GM12878 (cell line): ENCODE measurements around the gene AP1M1. TPM values are rescaled to one million over a fixed set of nuclear protein-coding genes. Genes with fewer than 3 reads are reported as not detected.

Experiments used
- ATAC-seq: fragments of 200-7000 bp; cut with Tn5 transposase; 3 replicates; pipeline ENCODE4 v1.9.1; 2020; ENCODE audit warnings: mild to moderate bottlenecking, moderate library complexity
- BruUV-seq: library from RNA; stranded (reverse); fragments of 400-500 nt; replicated peaks from 2 replicates; lab custom pipeline; 2021; lab: Mats Ljungman, UMichigan
- CTCF ChIA-PET: fragments of 300-600 bp; sonication (Branson Sonifier 250); formaldehyde crosslinking; extraction: SDS; loops from one replicate; lab custom pipeline; 2021; ENCODE audit warnings: inconsistent platforms; lab: Yijun Ruan, JAX
- POLR2A ChIA-PET: fragments of 350-600 bp; formaldehyde crosslinking; extraction: SDS; loops from one replicate; lab custom pipeline; 2021; ENCODE audit warnings: inconsistent platforms; lab: Charles Lee
- RAD21 ChIA-PET: fragments of 300-600 bp; sonication (Branson Sonifier 250); formaldehyde crosslinking; loops from one replicate; lab custom pipeline; 2023; ENCODE audit warnings: antibody characterized with exemption; ENCODE audit not compliant: unreplicated experiment; lab: Charles Lee
- SMC1A ChIA-PET: fragments of 300-600 bp; sonication (Branson Sonifier 250); formaldehyde crosslinking; loops from one replicate; lab custom pipeline; 2023; ENCODE audit not compliant: unreplicated experiment, uncharacterized antibody; lab: Charles Lee
- DNase-seq: peaks from one replicate; pipeline ENCODE4 v3.0.0-alpha.2; 2011; ENCODE audit warnings: low read depth, low spot score
- FAIRE-seq: peaks from 3 replicates; lab custom pipeline; 2011; peaks lifted over from hg19 to GRCh38; lab: Jason Lieb, UNC
- H2AFZ ChIP-seq: 2 replicates; pipeline ENCODE4 v1.6.0; 2011; ENCODE audit warnings: low read depth, low read length, control low read depth; ENCODE audit not compliant: control insufficient read depth
- H3K27ac ChIP-seq: 2 replicates; pipeline ENCODE4 v1.5.1; 2011; ENCODE audit warnings: control low read depth; ENCODE audit not compliant: control insufficient read depth, insufficient read depth
- H3K27me3 ChIP-seq, 2 experiments: replicated peaks in 1 of 2; 2 replicates each; pipeline versions ENCODE4 v1.6.0 to v1.6.1; 2011; ENCODE audit warnings: low read length in 1 of 2; ENCODE audit not compliant: control insufficient read depth in 2 of 2, insufficient read depth in 2 of 2
- H3K36me3 ChIP-seq, 2 experiments: 2 replicates each; pipeline ENCODE4 v1.5.1; 2011; ENCODE audit warnings: low read length in 1 of 2; ENCODE audit not compliant: control insufficient read depth in 2 of 2, insufficient read depth in 2 of 2
- H3K4me1 ChIP-seq: 2 replicates; pipeline ENCODE4 v1.6.1; 2011; ENCODE audit warnings: mild to moderate bottlenecking, low read length, moderate library complexity, mixed read lengths; ENCODE audit not compliant: control insufficient read depth, insufficient read depth
- H3K4me2 ChIP-seq: 2 replicates; pipeline ENCODE4 v1.6.0; 2011; ENCODE audit warnings: control low read depth; ENCODE audit not compliant: control insufficient read depth, insufficient read depth
- H3K4me3 ChIP-seq: fragments of 200-600 bp; sonication (generic); 2 replicates; pipeline ENCODE4 v1.5.1; 2016
- H3K79me2 ChIP-seq: 2 replicates; pipeline ENCODE4 v1.6.0; 2011; ENCODE audit warnings: low read length; ENCODE audit not compliant: control insufficient read depth, insufficient read depth
- H3K9ac ChIP-seq: 2 replicates; pipeline ENCODE4 v1.8.0; 2011; ENCODE audit warnings: low read length, control low read depth, mixed read lengths; ENCODE audit not compliant: control insufficient read depth, insufficient read depth
- H3K9me3 ChIP-seq: replicated peaks from 3 replicates; pipeline ENCODE4 v1.5.1; 2011; ENCODE audit warnings: mild to moderate bottlenecking, low read length; ENCODE audit not compliant: control insufficient read depth, insufficient read depth
- H4K20me1 ChIP-seq: 2 replicates; pipeline ENCODE4 v1.6.0; 2011; ENCODE audit not compliant: control insufficient read depth, insufficient read depth
- ASH2L ChIP-seq: fragments of 300-600, 200-600 bp; sonication (generic); IDR thresholded peaks from 2 replicates; pipeline ENCODE4 v1.6.1; 2017; ENCODE audit warnings: low read depth, mild to moderate bottlenecking, borderline replicate concordance
- IKZF1 ChIP-seq: fragments of 450-650 bp; conservative IDR thresholded peaks from 2 replicates; pipeline ENCODE4 v1.6.1; 2017; ENCODE audit warnings: antibody characterized with exemption, mild to moderate bottlenecking
- IRF4 ChIP-seq: IDR thresholded peaks from 2 replicates; pipeline ENCODE4 v1.6.1; 2011; ENCODE audit warnings: low read depth, low read length
- JUNB ChIP-seq: IDR thresholded peaks from 2 replicates; pipeline ENCODE4 v1.6.1; 2016; ENCODE audit warnings: antibody characterized with exemption, mild to moderate bottlenecking
- NBN ChIP-seq: fragments of 450-650 bp; IDR thresholded peaks from 2 replicates; pipeline ENCODE4 v1.6.1; 2016
- POLR2AphosphoS2 ChIP-seq: IDR thresholded peaks from 2 replicates; pipeline ENCODE4 v1.6.1; 2011; ENCODE audit warnings: low read depth, mild to moderate bottlenecking, low read length, improper control_type of control experiment, moderate library complexity
- SMAD1 ChIP-seq: fragments of 450-650 bp; IDR thresholded peaks from 2 replicates; pipeline ENCODE4 v1.6.1; 2018; ENCODE audit warnings: mild to moderate bottlenecking, low read depth; ENCODE audit not compliant: partially characterized antibody
- ZNF217 ChIP-seq: fragments of 450-650 bp; IDR thresholded peaks from 2 replicates; pipeline ENCODE4 v1.6.1; 2017; ENCODE audit warnings: antibody characterized with exemption, mild to moderate bottlenecking
- WGBS: methylation state at CpG from one replicate; pipeline ENCODE4 v1.1.6; 2016; ENCODE audit warnings: low lambda C conversion rate; ENCODE audit not compliant: insufficient replicate concordance, insufficient coverage; ENCODE audit errors: missing lambda C conversion rate; 5-methylcytosine and 5-hydroxymethylcytosine counted together
- in situ Hi-C: fragments of 300-500 bp; cut with MboI; formaldehyde crosslinking; loops from 9 replicates; pipeline ENCODE4 v1.14.3; 2018; ENCODE audit warnings: mixed read lengths
- intact Hi-C: fragments of 100-400 bp; cut with micrococcal nuclease; formaldehyde crosslinking; loops from one replicate; pipeline ENCODE4 v1.14.2; 2022; ENCODE audit not compliant: unreplicated experiment
- polyA plus RNA-seq, 11 experiments: library from polyadenylated mRNA; depleted of rRNA in 4 of 11; unstranded in 6 of 11; stranded (reverse) in 5 of 11; fragments of >200 nt; fragmentation: Nextera tagmentation in 4 of 11; fragmentation: Illumina TruSeq in 1 of 11; extraction: Ambion mirVana in 4 of 11; extraction: Trizol in 1 of 11; gene quantifications; 1 replicate in 1 of 11; 2 replicates in 10 of 11; pipeline versions ENCODE4 v1.2.1 to v1.2.3, GENCODE V29; 2011 to 2016; ENCODE audit warnings: inconsistent platforms in 2 of 11, missing spikeins in 2 of 11, low read depth in 1 of 11
- total RNA-seq, 4 experiments: library from RNA; depleted of rRNA in 3 of 4; stranded (reverse); fragments of >200 nt in 3 of 4; fragmentation: Illumina TruSeq in 1 of 4; extraction: Trizol in 1 of 4; gene quantifications; 2 replicates each; pipeline versions ENCODE4 v1.2.1 to v1.2.3, GENCODE V29; 2013 to 2021
- TF ChIP-seq, protein P1 (sequence below): IDR thresholded peaks from 2 replicates; pipeline ENCODE4 v1.6.1; 2012; ENCODE audit warnings: improper control_type of control experiment, low read depth, low read length; ENCODE audit not compliant: insufficient replicate concordance
- TF ChIP-seq, protein P2 (sequence below): IDR thresholded peaks from 2 replicates; pipeline ENCODE4 v1.6.1; 2011; ENCODE audit warnings: borderline replicate concordance, low read depth, mild to moderate bottlenecking, moderate library complexity, low read length; ENCODE audit not compliant: insufficient read depth, poor library complexity, severe bottlenecking

The AP1M1 gene
- total and polyA plus RNA-seq, 10 of the 15 experiments (the other 5 are each of a cell fraction or from before 2014, with no cell fraction given), result 1.0 to 116 (median 44.7) TPM

DNA sequence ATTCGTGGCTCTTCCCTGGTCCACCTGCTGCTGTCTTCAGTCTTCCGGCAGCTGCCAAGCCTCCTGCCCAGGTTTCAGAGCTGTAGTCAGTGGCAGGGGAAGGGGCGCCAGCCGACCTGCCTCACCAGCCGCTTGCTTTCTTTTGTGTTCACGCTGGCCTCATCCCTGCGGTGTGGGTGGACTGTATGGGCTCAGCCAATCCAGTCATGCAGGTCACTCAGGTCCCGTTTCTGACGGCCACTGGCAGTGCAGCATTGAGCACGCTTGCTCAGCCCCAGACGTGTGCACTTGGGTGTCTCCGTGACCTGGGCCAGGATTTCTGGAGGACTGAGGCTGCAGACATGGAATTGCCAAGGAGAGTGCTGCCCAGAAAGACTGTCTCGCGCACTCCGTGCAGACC lies 26.0 kb downstream of the AP1M1 start:
- Histone ChIP-seq H3K79me2 (no peaks in the 10 kb centered on the region), H3K9ac (no peak overlapping the region), H3K27ac (no peak overlapping the region), H3K4me1 (no peaks in the 10 kb centered on the region), H3K9me3 (peaks cover 19% of the 10 kb centered on the region), H3K36me3 (peaks cover 17 to 32% of the 10 kb centered on the region in 2 experiments; a peak in 3 of 4 replicates), H2AFZ (no peak overlapping the region), H3K27me3 (no peaks in the 10 kb centered on the region), H3K4me2 (no peak overlapping the region), H4K20me1 (no peaks in the 10 kb centered on the region), H3K4me3 (no peak overlapping the region)
- in situ Hi-C loops (no loop called here), intact Hi-C loops (no loop called here)
- no peak for FAIRE-seq
- 83% methylated on average over 15 of the region's 15 CpGs for WGBS
- POLR2A ChIA-PET, result no interaction called here
- SMC1A ChIA-PET, result interaction anchor here (1.2 kb wide), 1 partner anchor 158 kb away, joined by 3 read pairs; no protein-coding TSS in a partner anchor
- TF ChIP-seq, protein P1, sequence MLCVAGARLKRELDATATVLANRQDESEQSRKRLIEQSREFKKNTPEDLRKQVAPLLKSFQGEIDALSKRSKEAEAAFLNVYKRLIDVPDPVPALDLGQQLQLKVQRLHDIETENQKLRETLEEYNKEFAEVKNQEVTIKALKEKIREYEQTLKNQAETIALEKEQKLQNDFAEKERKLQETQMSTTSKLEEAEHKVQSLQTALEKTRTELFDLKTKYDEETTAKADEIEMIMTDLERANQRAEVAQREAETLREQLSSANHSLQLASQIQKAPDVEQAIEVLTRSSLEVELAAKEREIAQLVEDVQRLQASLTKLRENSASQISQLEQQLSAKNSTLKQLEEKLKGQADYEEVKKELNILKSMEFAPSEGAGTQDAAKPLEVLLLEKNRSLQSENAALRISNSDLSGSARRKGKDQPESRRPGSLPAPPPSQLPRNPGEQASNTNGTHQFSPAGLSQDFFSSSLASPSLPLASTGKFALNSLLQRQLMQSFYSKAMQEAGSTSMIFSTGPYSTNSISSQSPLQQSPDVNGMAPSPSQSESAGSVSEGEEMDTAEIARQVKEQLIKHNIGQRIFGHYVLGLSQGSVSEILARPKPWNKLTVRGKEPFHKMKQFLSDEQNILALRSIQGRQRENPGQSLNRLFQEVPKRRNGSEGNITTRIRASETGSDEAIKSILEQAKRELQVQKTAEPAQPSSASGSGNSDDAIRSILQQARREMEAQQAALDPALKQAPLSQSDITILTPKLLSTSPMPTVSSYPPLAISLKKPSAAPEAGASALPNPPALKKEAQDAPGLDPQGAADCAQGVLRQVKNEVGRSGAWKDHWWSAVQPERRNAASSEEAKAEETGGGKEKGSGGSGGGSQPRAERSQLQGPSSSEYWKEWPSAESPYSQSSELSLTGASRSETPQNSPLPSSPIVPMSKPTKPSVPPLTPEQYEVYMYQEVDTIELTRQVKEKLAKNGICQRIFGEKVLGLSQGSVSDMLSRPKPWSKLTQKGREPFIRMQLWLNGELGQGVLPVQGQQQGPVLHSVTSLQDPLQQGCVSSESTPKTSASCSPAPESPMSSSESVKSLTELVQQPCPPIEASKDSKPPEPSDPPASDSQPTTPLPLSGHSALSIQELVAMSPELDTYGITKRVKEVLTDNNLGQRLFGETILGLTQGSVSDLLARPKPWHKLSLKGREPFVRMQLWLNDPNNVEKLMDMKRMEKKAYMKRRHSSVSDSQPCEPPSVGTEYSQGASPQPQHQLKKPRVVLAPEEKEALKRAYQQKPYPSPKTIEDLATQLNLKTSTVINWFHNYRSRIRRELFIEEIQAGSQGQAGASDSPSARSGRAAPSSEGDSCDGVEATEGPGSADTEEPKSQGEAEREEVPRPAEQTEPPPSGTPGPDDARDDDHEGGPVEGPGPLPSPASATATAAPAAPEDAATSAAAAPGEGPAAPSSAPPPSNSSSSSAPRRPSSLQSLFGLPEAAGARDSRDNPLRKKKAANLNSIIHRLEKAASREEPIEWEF, result no peak
- no peak for TF ChIP-seq ASH2L
- TF ChIP-seq IKZF1, result no peak
- no peak for TF ChIP-seq JUNB
- TF ChIP-seq ZNF217, result no peak
- no peak for TF ChIP-seq NBN
- TF ChIP-seq POLR2AphosphoS2, result no peak
- TF ChIP-seq, protein P2, sequence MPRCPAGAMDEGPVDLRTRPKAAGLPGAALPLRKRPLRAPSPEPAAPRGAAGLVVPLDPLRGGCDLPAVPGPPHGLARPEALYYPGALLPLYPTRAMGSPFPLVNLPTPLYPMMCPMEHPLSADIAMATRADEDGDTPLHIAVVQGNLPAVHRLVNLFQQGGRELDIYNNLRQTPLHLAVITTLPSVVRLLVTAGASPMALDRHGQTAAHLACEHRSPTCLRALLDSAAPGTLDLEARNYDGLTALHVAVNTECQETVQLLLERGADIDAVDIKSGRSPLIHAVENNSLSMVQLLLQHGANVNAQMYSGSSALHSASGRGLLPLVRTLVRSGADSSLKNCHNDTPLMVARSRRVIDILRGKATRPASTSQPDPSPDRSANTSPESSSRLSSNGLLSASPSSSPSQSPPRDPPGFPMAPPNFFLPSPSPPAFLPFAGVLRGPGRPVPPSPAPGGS, result no peak
- TF ChIP-seq SMAD1, result no peak
- no peak for TF ChIP-seq IRF4
- CTCF ChIA-PET, result no interaction called here
- no peak for DNase-seq
- BruUV-seq, result no TSS peak
- RAD21 ChIA-PET, result no interaction called here
- ATAC-seq, result no peak
